H9 (cell line): ENCODE measurements around the gene PIGB. TPM values are rescaled to one million over a fixed set of nuclear protein-coding genes. Genes with fewer than 3 reads are reported as not detected.

ENCODE experiments used
- DNase-seq: peaks from one replicate; pipeline ENCODE4 v3.0.0-alpha.2; 2017
- H2AFZ ChIP-seq: one replicate; pipeline ENCODE4 v1.6.1; 2013; ENCODE audit warnings: mild to moderate bottlenecking, low read length, control low read depth, moderate library complexity
- H2AK5ac ChIP-seq: 2 replicates; pipeline ENCODE4 v1.6.1; 2013; ENCODE audit warnings: low read length, control low read depth, mixed read lengths; ENCODE audit not compliant: insufficient read length
- H2BK120ac ChIP-seq: one replicate; pipeline ENCODE4 v1.6.1; 2013; ENCODE audit warnings: low read depth, mild to moderate bottlenecking, low read length, control low read depth, inconsistent platforms; ENCODE audit not compliant: poor library complexity, severe bottlenecking
- H2BK12ac ChIP-seq: 2 replicates; pipeline ENCODE4 v1.6.1; 2013; ENCODE audit warnings: low read length, control low read depth, mixed read lengths, low read depth; ENCODE audit not compliant: insufficient read length
- H2BK15ac ChIP-seq: 2 replicates; pipeline ENCODE4 v1.6.1; 2013; ENCODE audit warnings: low read depth, low read length, control low read depth
- H2BK20ac ChIP-seq: one replicate; pipeline ENCODE4 v1.6.1; 2013; ENCODE audit warnings: low read depth, mild to moderate bottlenecking, low read length, control low read depth, inconsistent platforms; ENCODE audit not compliant: poor library complexity, severe bottlenecking
- H2BK5ac ChIP-seq: 2 replicates; pipeline ENCODE4 v1.6.1; 2013; ENCODE audit warnings: low read length, control low read depth, mixed read lengths; ENCODE audit not compliant: insufficient read length
- H3K14ac ChIP-seq: 2 replicates; pipeline ENCODE4 v1.6.1; 2013; ENCODE audit warnings: low read length, control low read depth; ENCODE audit not compliant: insufficient read depth
- H3K18ac ChIP-seq: 2 replicates; pipeline ENCODE4 v1.6.1; 2013; ENCODE audit warnings: low read depth, mild to moderate bottlenecking, mixed read lengths, low read length, control low read depth; ENCODE audit not compliant: insufficient read length
- H3K23ac ChIP-seq: 2 replicates; pipeline ENCODE4 v1.6.1; 2013; ENCODE audit warnings: low read length, control low read depth, mixed read lengths, low read depth; ENCODE audit not compliant: insufficient read length
- H3K23me2 ChIP-seq: 2 replicates; pipeline ENCODE4 v1.6.1; 2013; ENCODE audit warnings: low read depth, mild to moderate bottlenecking, mixed read lengths, low read length, control low read depth; ENCODE audit not compliant: insufficient read length, poor library complexity, severe bottlenecking
- H3K27ac ChIP-seq: 2 replicates; pipeline ENCODE4 v1.5.1; 2013; ENCODE audit warnings: low read length, control low read depth, mixed read lengths, low read depth; ENCODE audit not compliant: insufficient read length
- H3K27me3 ChIP-seq: 2 replicates; pipeline ENCODE4 v1.6.1; 2013; ENCODE audit warnings: low read length, control low read depth, inconsistent platforms; ENCODE audit not compliant: insufficient read depth
- H3K4ac ChIP-seq: 2 replicates; pipeline ENCODE4 v1.6.1; 2013; ENCODE audit warnings: low read depth, mild to moderate bottlenecking, control low read depth, inconsistent platforms, low read length, moderate library complexity
- H3K4me1 ChIP-seq: 2 replicates; pipeline ENCODE4 v1.6.1; 2013; ENCODE audit warnings: low read length, control low read depth, inconsistent platforms; ENCODE audit not compliant: insufficient read depth
- H3K4me2 ChIP-seq: 2 replicates; pipeline ENCODE4 v1.6.1; 2013; ENCODE audit warnings: low read length, control low read depth, mixed read lengths; ENCODE audit not compliant: insufficient read length, insufficient read depth
- H3K56ac ChIP-seq: 2 replicates; pipeline ENCODE4 v1.6.1; 2013; ENCODE audit warnings: low read depth, mild to moderate bottlenecking, mixed read lengths, low read length, control low read depth; ENCODE audit not compliant: insufficient read length
- H3K79me1 ChIP-seq: 2 replicates; pipeline ENCODE4 v1.6.1; 2013; ENCODE audit warnings: low read depth, mild to moderate bottlenecking, moderate library complexity, low read length, control low read depth, inconsistent platforms; ENCODE audit not compliant: insufficient read depth, poor library complexity, severe bottlenecking
- H3K79me2 ChIP-seq: 2 replicates; pipeline ENCODE4 v1.6.1; 2013; ENCODE audit warnings: low read length, control low read depth, inconsistent platforms; ENCODE audit not compliant: insufficient read depth
- H3K9ac ChIP-seq: 2 replicates; pipeline ENCODE4 v1.6.1; 2013; ENCODE audit warnings: low read length, control low read depth, mixed read lengths; ENCODE audit not compliant: insufficient read length; ENCODE audit errors: extremely low read depth
- H3K9me3 ChIP-seq: one replicate; pipeline ENCODE4 v1.6.1; 2013; ENCODE audit warnings: low read depth, low read length, inconsistent platforms; ENCODE audit not compliant: control insufficient read depth
- H3T11ph ChIP-seq: one replicate; pipeline ENCODE4 v1.6.1; 2013; ENCODE audit warnings: mild to moderate bottlenecking, low read length, control low read depth, inconsistent platforms
- H4K20me1 ChIP-seq: one replicate; pipeline ENCODE4 v1.6.1; 2013; ENCODE audit not compliant: control insufficient read depth, insufficient read length, insufficient read depth
- H4K5ac ChIP-seq: 2 replicates; pipeline ENCODE4 v1.6.1; 2013; ENCODE audit warnings: low read depth, mild to moderate bottlenecking, mixed read lengths, low read length, control low read depth; ENCODE audit not compliant: insufficient read length
- H4K8ac ChIP-seq: replicated peaks from 2 replicates; pipeline ENCODE4 v1.6.1; 2013; ENCODE audit warnings: low read length, control low read depth, mixed read lengths, low read depth; ENCODE audit not compliant: insufficient read length
- H4K91ac ChIP-seq: 2 replicates; pipeline ENCODE4 v1.6.1; 2013; ENCODE audit warnings: low read depth, mild to moderate bottlenecking, moderate library complexity, mixed read lengths, low read length, control low read depth; ENCODE audit not compliant: insufficient read length
- H3K27ac Mint-ChIP-seq, 3 experiments: 2 replicates in 2 of 3; 3 replicates in 1 of 3; pipeline ENCODE4 v1.8.0; 2020 to 2021; ENCODE audit warnings: mixed read lengths in 3 of 3, mild to moderate bottlenecking in 1 of 3, moderate library complexity in 1 of 3
- H3K27me3 Mint-ChIP-seq: 2 replicates; pipeline ENCODE4 v1.8.0; 2021; ENCODE audit warnings: low read depth, mild to moderate bottlenecking, moderate library complexity, mixed read lengths
- H3K36me3 Mint-ChIP-seq, 3 experiments: 2 replicates in 2 of 3; 3 replicates in 1 of 3; pipeline ENCODE4 v1.8.0; 2020 to 2021; ENCODE audit warnings: low read depth in 3 of 3, mixed read lengths in 3 of 3; ENCODE audit not compliant: insufficient read depth in 1 of 3
- H3K4me1 Mint-ChIP-seq, 2 experiments: 2 replicates each; pipeline ENCODE4 v1.8.0; 2020; ENCODE audit warnings: mixed read lengths in 2 of 2
- H3K4me3 Mint-ChIP-seq, 2 experiments: 2 replicates in 1 of 2; 3 replicates in 1 of 2; pipeline ENCODE4 v1.8.0; 2020 to 2021; ENCODE audit warnings: mild to moderate bottlenecking in 2 of 2, mixed read lengths in 2 of 2, moderate library complexity in 1 of 2
- H3K9me3 Mint-ChIP-seq, 2 experiments: 2 replicates in 1 of 2; 3 replicates in 1 of 2; pipeline ENCODE4 v1.8.0; 2020; ENCODE audit warnings: mild to moderate bottlenecking in 2 of 2, mixed read lengths in 2 of 2, moderate library complexity in 1 of 2
- WGBS: extraction: QIAGEN DNeasy Blood & Tissue Kit; methylation state at CpG from one replicate; pipeline ENCODE4 v1.1.7; 2013; ENCODE audit warnings: missing lambda C conversion rate, low lambda C conversion rate, mixed read lengths; ENCODE audit not compliant: insufficient read length; ENCODE audit errors: extremely low coverage; 5-methylcytosine and 5-hydroxymethylcytosine counted together
- total RNA-seq: library from RNA; stranded (reverse); gene quantifications from 2 replicates; pipeline ENCODE4 v1.2.1, GENCODE V29; 2021
- TF ChIP-seq, protein P1 (sequence below): fragments of 200-600 bp; sonication (generic); conservative IDR thresholded peaks from 3 replicates; pipeline ENCODE4 v1.8.0; 2021; ENCODE audit warnings: antibody characterized with exemption, mild to moderate bottlenecking

The PIGB gene
- total RNA-seq, 1 experiment from 2014 or later, result 6.7 TPM

DNA sequence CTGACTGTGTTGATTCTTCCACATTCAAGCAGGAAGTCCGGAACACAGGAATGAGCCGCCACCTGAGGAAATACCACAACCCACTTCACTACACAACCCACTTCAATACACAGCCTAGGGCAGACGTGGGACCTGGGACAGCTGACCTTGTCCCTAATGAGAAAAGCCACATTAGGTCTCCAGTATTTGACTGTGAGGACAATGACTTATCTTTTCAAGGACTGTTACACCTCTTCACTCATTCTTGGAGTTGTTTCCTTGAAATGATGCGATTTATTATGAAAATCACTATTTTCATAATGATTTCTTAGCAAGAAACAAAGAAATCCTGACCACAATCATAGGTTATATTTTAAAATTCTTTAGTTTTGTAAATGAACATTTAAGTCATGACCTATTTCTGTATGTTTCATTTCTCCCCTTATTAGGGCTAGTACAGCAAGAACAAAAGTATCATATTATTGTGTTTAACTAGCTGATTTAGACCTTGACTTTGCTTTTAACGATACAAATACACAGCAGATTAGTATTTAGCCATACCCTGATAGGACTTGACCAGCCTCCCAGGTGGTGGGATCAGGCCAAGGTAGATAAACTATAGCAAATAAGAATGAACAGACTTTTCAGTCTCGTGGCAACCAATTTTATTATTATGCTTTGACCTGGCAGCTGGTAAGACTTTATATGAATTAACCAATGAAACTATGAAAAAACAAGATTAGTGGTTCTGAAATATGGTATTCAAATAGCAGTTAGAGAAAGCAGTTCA lies 35.5 kb upstream of the PIGB start:
- Histone ChIP-seq H3K9me3 (no peaks in the 10 kb centered on the region), H4K5ac (no peak overlapping the region), H2BK20ac (no peak overlapping the region), H2BK5ac (no peak overlapping the region), H3K27ac (no peak overlapping the region), H4K20me1 (no peaks in the 10 kb centered on the region), H3K9ac (no peak overlapping the region), H3K18ac (no peak overlapping the region), H2AFZ (no peak overlapping the region), H2AK5ac (no peak overlapping the region), H3K27me3 (no peaks in the 10 kb centered on the region), H2BK12ac (no peak overlapping the region), H3K4ac (no peak overlapping the region), H3K79me1 (no peaks in the 10 kb centered on the region), H3K23ac (no peak overlapping the region), H3K4me2 (no peak overlapping the region), H3K23me2 (no peaks in the 10 kb centered on the region), H4K91ac (no peak overlapping the region), H2BK15ac (no peak overlapping the region), H3K79me2 (no peaks in the 10 kb centered on the region), H3K56ac (no peak overlapping the region), H3K4me1 (no peaks in the 10 kb centered on the region), H2BK120ac (no peak overlapping the region), H4K8ac (no peak overlapping the region), H3T11ph (no peak overlapping the region), H3K14ac (no peak overlapping the region)
- H3K4me1 Mint-ChIP-seq, result peaks cover 6 to 8% of the 10 kb centered on the region in 2 experiments; a peak in 2 of 4 replicates
- no peaks in the 10 kb centered on the region for H3K9me3 Mint-ChIP-seq
- TF ChIP-seq, protein P1, sequence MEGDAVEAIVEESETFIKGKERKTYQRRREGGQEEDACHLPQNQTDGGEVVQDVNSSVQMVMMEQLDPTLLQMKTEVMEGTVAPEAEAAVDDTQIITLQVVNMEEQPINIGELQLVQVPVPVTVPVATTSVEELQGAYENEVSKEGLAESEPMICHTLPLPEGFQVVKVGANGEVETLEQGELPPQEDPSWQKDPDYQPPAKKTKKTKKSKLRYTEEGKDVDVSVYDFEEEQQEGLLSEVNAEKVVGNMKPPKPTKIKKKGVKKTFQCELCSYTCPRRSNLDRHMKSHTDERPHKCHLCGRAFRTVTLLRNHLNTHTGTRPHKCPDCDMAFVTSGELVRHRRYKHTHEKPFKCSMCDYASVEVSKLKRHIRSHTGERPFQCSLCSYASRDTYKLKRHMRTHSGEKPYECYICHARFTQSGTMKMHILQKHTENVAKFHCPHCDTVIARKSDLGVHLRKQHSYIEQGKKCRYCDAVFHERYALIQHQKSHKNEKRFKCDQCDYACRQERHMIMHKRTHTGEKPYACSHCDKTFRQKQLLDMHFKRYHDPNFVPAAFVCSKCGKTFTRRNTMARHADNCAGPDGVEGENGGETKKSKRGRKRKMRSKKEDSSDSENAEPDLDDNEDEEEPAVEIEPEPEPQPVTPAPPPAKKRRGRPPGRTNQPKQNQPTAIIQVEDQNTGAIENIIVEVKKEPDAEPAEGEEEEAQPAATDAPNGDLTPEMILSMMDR, result no peak
- peaks cover 4% of the 10 kb centered on the region for H3K27me3 Mint-ChIP-seq
- H3K4me3 Mint-ChIP-seq, result no peak overlapping the region
- no peak overlapping the region for H3K27ac Mint-ChIP-seq
- DNase-seq, result no peak
- no CpG with 5 or more reads among the region's 6 CpGs for WGBS
- H3K36me3 Mint-ChIP-seq, result no peaks in the 10 kb centered on the region; a peak in 1 of 7 replicates
